SH-SY5Y (cell line): ENCODE data around the gene FZD7.

ENCODE experiments used
- GATA2 ChIP-seq: IDR thresholded peaks from 2 replicates; pipeline ENCODE4 v1.6.1; 2011; ENCODE audit warnings: mild to moderate bottlenecking, low read depth, low read length
- GATA3 ChIP-seq: IDR thresholded peaks from 2 replicates; pipeline ENCODE4 v1.6.1; 2011; ENCODE audit warnings: low read depth, mild to moderate bottlenecking, low read length, moderate library complexity

DNA sequence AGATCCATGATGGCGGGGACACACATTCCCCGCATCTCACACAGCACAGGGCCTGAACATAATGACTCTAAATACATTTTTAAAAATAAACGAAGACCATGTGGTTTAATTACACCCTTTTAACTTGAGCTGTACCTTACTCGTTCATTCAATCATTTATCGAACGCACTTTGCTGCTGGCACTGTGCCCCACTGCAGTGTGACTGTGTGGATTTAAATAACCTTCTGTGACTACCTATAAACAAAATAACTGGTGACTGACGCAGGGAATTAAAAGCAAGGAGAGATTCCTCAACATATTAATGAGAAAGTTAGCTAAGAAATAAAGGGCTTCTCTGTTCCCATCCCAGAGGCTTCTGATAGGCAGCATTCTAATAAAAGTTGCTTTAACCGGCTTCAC is 10.9 kb upstream of the FZD7 start:
- TF ChIP-seq GATA3 (no peak), GATA2 (no peak)
